HG03196 (cell line): ENCODE results near the gene KREMEN2.
"Not testable (repeated sequence)": the region's sequence is repeated elsewhere in the genome, so short reads cannot be mapped to it uniquely, and the experiment has no call there.

Source experiments
- ATAC-seq: cut with Tn5 transposase; IDR thresholded peaks from one replicate; pipeline ENCODE4 v1.9.1; 2021; ENCODE audit not compliant: unreplicated experiment

Gene KREMEN2

DNA sequence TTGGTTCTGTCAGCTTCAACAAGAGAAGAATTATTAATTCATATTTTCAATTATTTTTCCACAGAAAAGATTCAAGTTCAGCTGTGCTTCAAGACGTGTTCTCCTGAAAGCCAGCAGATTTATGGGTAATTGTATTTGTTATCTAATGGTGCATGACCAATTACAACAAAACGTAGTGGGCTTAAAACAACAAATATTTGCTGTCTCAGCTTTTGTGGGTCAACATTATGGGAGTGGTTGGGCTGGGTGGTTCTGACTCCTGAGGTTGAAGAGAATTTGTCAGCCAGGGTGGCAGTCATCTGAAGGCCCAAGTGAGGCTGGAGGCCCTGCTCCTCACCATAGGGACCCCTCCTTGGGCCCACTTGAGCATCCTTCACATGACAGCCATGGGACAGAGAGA lies 24.1 kb upstream of the KREMEN2 start:
- no peak for ATAC-seq

DNA sequence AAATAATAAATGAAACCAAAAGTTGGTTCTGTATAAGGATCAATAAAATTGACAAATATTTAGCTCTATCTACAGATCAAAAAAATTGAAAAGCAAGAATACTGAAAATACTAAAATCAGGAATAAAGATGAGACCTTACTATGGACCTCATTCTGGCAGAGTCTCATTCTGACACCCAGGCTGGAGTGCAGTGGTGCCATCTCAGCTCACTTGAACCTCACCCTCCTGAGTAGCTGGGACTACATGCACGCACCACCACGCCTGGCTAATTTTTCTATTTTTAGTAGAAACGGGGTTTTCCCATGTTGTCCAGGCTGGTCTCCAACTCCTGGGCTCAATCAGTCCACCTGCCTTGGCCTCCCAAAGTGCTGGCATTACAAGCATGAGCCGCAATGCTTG lies 22.0 kb upstream of the KREMEN2 start:
- ATAC-seq, result no peak

DNA sequence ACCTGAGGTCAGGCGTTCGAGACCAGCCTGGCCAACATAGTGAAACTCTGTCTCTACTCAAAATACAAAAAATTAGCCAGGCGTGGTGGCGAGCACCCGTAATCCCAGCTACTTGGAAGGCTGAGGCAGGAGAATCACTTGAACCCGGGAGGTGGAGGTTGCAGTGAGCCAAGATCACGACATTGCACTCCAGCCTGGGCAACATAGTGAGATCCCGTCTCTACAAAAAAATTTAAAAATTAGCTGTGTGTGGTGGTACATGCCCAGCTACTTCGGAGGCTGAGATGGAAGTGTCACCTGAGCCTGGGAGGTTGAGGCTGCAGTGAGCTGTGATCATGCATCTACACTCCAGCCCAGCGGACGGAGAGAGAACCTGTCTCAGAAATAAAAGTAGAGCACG lies 20.4 kb upstream of the KREMEN2 start:
- not testable (repeated sequence) for ATAC-seq

GRCh38 chr16:2946649-2947048 lies 17.4 kb upstream of the KREMEN2 start:
- ATAC-seq, result no peak

- ATAC-seq, result no peak
Observed at GRCh38 chr16:2948807-2949704, 15.0 kb upstream of the KREMEN2 start.

GRCh38 chr16:2949705-2950352 lies 14.2 kb upstream of the KREMEN2 start:
- ATAC-seq, result no peak

- no peak for ATAC-seq
Observed at GRCh38 chr16:2950353-2950724, 13.7 kb upstream of the KREMEN2 start.

DNA sequence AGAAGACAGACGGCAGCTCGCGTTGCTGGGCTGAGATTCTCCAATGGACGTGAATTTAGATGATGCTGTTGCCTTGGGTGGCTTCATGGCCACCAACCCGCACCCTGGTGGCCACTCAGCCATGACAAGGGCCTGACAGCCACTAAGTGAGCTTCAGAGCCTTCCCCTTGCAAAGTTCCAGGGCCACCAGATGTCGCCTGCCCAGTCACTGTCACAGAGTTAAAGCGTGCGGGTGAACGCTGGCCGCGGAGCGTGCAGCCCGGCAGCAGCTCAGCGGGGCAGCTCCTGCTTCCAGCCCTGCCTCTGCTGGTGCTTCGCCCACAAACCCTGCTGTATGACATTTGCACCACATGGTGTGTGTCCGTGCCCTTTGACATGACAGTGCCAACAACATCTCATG lies 13.3 kb upstream of the KREMEN2 start:
- no peak for ATAC-seq

DNA sequence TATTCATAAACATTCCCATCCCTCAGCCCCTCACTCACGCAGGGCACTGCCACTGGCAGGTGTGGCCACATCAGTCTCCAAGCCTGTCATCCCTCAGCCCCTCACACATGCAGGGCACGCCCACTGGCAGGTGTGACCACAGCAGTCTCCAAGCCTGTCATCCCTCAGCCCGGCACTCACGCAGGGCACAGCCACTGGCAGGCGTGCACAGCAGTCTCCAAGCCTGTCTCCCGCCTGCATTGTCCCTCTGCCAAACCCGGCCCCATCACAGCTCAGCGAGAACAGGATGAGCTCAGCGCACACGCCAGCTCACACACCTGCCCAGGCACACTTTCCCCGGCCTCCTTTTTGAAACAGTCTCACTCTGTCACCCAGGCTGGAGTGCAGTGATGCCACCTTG lies 11.4 kb upstream of the KREMEN2 start:
- no peak for ATAC-seq

DNA sequence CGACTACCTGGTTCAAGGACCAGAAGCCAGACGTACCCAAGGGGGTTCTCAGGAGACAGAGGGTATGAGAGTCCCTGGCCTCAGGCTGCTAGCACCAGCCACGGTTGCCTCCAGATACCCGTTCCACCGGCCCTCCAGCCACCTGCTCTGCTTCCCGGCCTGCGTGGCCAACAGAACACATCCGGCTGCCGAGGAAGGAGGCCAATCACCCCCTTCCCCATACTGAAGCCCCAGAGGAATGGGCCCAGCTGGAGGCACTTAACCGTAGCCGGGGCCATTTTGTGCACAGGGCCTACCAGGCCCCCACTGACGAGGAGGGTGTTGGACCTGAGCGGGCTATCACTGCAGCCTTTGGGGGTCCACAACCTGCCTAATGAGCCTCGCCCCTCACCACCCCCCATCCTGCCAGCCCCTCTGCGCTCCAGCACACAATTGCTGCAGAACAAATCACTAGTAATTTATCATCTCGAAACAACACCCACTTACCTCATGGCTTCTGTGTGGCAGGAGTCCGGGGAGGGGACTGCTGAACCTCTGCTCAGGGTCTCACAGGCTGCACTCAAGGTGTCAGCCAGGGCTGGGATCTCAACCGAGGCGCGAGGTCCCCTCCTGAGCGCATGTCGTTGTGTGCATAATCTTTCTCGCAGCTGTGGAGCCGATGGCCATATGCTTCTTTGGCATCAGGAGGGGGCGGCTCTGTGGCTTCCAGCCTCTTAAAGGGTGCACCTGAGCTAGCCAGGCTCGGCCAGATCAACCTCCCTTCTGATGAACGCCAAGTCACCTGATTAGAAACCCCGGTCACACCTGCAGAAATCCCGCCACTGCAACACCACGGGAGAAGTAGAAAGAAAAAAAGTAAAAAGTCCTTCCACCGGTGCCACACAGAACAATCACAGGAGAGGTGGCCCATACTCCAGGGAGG lies 10.1 kb upstream of the KREMEN2 start:
- ATAC-seq, result no peak

DNA sequence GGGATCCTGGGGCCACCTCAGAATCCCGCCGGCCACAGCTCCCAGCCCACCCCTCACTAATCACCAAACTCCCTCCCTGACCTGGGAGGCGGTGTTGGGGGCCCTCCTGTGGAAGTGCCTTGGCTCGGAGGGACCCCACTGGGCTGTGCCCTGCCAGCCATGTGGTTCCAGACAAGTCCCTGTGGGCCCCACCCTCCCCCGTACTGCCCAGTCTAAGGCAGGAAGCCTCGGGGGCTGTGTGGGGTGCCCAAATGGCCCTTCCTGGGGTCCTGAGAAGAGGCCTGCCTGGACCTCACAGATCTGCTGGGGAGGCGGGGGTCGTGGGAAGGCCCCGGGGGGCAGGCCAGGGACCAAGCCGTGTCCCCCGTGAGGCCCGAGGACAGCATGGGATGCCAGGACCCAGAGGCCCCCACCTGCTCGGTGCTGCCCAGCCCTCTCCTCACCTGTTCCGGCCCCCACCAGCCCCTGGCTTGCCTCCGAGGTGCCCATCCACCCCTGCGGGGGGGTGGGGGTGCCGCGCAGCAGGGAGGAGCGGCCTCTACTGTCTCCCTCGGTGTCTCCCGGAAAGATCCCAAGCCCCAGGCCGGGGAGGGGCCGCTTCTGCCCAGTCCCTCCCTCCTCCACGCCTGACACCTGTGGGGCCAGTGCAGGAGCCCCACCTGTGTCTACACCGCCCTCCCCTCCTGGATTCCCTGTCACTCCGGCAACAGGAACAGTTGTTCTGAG lies 9.3 kb upstream of the KREMEN2 start:
- no peak for ATAC-seq

DNA sequence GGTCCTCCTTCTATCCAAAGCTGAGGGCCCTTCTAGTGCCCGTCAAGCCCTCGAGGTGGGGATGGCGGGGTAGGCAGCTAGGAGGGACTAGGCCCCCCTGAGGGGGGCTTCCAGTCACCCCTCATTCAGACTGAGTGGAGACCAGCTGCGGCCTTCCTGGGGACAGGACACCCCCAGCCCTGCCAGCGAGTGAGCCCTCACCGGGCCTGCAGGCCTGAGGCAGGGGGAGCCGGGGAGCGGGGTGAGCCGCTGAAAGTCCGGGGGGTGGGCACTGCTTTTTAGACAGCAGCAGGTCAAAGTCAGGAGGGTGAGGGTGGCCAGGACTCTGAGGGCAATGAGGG lies 8.7 kb upstream of the KREMEN2 start:
- ATAC-seq, result no peak

DNA sequence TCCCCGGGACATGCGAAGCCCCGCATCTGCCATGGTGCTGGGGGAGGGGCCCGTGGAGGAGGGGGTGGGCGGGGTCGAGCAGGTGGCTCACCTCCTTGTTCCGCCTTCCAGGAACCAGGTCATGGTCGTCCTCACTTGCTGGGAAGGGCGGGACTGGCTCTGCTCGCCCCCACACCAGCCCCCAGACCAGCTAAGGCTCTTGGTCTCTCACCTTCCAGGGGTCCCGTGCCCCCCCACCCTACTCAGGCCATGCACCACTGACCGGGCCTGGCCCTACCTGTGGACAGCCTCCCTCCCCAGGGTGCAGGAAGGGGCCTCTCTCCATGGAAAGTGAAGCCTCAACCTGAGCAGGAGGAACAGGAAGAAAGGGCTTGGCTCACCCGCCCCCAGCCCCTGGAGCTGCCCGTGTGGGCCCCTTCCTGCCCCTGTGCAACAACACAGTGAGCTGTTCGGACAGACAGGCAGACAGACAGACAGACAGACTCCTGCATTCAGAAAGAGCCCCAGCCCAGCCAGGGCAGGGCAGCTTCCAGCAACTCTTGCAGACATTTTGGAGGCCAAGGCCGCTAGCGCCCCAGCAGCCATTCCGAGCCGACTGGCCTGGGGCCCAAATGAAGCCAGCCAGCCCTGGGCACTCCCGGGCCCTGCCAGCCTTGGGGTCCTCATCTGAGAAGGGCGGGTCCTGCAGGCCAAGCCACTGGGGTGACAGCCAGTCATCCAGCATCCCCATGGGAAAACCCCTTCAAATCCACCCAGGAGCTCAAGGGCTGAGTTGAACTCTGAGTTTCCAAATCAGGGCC lies 8.1 kb upstream of the KREMEN2 start:
- no peak for ATAC-seq

GRCh38 chr16:2956579-2956956 lies 7.5 kb upstream of the KREMEN2 start:
- no peak for ATAC-seq

- ATAC-seq, result no peak
Observed at GRCh38 chr16:2959206-2959605, 4.9 kb upstream of the KREMEN2 start.

DNA sequence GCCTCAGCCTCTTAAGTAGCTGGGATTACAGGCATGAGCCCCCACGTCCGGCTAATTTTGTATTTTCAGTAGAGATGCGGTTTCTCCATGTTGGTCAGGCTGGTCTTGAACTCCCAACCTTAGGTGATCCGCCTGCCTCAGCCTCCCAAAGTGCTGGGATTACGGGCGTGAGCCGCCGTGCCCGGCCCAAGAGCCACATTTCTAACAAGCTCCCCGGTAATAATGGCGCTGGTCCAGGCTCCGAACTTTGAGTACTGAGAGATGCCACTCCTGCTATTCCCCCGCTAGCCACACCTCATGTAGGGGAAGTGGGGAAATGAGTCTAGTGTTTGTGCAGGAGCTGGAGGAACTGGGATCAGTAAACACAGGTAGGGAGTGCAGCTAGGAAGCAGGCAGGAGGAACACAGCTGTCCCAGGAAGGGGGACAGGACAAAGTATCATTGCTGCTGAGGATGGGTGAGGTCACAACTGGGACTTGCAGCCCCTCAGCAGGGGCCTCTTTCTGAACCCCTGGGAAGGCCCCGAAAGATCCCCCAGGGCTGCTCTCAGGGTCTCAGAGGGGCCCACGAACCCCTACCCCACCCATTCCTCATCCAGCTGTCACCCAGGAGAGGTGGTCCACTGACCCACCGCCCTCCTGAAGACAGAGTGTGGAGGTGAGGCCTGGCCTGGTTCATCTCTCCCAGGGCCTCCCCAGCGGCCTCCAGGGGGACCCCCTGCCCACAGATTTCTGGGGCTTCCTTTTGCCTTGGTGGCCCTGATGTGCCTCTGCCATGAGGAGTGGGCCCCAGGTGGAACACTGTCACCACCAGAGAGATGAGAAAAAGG lies 3.7 kb upstream of the KREMEN2 start:
- no peak for ATAC-seq

DNA sequence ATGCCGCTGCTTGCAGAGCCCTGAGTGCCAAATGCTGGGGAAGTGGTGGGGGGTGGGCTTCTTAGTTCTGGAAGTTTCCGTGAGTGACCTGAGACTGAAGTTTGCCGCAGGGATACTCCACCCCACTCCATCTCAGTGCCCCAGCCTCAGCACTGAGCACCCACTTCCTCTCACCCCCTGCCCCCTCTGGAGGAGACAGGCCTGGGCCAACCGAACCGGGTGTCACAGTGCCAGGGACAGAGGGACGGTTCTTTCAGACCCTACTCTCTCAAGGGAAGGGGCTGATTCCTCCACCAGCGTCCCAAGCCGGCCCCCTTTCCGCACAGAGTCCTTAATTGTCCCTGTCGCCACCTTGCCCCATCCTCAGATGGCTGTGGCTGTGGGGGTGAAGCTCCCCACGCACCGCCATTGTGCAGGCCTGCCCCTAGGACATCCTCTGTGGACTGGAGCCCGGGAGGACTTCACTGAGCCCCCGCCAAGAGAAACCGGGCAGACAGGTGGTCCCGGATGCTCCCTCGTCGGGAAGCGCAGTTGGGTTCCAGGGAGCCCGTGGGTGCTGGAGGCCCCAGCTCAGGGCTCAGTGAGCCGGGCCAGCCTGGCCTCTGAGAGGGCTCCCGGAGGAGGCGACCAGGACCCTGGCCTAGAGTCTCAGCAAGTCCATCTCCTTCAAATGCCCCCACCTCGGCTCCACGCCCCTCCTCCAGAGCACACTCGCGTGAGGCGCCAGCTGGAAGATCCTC lies 1.6 kb upstream of the KREMEN2 start:
- no peak for ATAC-seq

- ATAC-seq, result no peak
Observed at GRCh38 chr16:2963074-2963722, 877 bp upstream of the KREMEN2 start.
